HG02610 (cell line): ENCODE results near the gene AKIRIN2.
A peak's percentile ranks its signal among the peaks of the same experiment; 100 is the strongest.

ENCODE experiments used
- ATAC-seq: cut with Tn5 transposase; IDR thresholded peaks from one replicate; pipeline ENCODE4 v1.9.1; 2021; ENCODE audit warnings: mild to moderate bottlenecking, moderate library complexity; ENCODE audit not compliant: unreplicated experiment

AKIRIN2 gene

GRCh38 chr6:87656857-87657256 lies 45.2 kb downstream of the AKIRIN2 start:
- no peak for ATAC-seq

GRCh38 chr6:87655824-87656223 lies 46.2 kb downstream of the AKIRIN2 start:
- ATAC-seq = no peak

DNA sequence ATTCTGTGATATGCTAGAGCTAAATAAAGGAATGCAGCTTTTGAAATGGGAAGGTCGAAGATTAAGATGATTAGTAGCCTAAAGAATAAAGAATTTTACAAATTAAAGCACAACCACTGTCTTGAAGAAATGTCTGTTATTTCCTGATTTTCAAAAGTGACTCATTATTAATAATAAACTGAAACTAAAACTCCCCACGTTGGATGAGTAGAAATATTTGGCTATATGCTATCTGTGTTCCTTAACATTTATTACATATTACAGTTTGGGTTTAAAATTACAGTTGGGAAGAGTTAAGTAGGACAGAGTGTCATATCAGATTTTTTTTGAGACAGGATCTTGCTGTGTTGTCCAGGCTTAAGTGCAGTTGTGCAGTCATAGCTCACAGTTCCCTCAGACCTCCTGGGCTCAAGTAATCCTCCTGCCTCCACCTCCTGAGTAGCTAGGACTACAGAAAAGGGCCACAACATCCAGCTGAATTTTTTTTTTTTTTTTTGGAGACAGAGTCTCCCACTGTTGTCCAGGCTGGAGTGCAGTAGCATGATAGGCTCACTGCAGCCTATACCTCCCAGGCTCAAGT lies 47.1 kb downstream of the AKIRIN2 start:
- no peak for ATAC-seq

GRCh38 chr6:87654122-87654521 lies 47.9 kb downstream of the AKIRIN2 start:
- no peak for ATAC-seq

- peak; percentile 71 for ATAC-seq
Observed at GRCh38 chr6:87653074-87653962, 48.7 kb downstream of the AKIRIN2 start.

- ATAC-seq = peak; percentile 66
Observed at GRCh38 chr6:87645080-87645479, 57.0 kb downstream of the AKIRIN2 start.

DNA sequence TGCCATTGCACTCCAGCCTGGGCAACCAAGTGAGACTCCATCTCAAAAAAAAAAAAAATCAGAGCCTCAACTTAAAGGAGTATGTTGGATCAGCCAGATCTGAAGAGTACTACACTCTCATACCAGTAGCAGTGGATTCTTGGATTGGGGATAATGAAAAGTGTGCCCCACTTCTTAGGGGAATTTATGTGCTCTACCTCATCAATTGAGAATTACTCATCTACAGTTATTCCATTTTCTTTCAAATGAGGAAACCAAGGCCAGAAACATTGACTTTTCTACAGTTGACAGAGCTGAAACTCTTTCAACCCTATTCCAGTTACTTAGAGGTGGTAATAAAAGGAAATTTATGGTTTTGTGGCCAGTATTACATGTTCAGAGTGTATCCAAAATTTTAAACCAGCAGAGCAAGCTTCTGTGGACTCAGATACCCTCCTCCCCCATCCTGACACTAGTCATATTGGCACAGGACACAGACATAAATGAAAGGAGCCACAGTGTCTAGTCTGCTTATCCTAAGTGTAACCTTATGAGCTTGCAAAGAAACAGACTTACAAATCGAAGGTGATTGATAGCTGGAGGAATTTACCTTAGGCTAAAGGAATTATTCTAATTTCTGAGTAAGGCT lies 60.9 kb downstream of the AKIRIN2 start:
- ATAC-seq = no peak

DNA sequence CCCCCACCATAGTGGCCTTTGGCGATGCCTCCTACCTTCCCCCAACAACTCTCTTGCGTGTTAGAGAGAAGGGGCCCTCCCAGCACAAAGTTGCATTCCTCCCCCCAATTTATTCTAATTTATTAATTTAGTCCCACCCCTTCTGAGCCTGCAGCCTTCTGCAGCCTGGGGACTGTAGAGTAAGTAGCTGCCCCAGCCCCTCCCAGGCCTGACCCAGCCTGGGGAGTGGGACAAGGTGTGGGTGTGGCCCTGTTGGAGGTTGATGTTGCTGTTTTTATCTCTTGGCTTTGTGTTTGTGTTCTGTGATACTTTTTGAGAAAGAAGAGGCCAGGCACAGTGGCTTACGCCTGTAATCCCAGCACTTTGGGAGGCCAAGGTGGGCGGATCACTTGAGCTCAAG lies 62.7 kb downstream of the AKIRIN2 start:
- no peak for ATAC-seq

DNA sequence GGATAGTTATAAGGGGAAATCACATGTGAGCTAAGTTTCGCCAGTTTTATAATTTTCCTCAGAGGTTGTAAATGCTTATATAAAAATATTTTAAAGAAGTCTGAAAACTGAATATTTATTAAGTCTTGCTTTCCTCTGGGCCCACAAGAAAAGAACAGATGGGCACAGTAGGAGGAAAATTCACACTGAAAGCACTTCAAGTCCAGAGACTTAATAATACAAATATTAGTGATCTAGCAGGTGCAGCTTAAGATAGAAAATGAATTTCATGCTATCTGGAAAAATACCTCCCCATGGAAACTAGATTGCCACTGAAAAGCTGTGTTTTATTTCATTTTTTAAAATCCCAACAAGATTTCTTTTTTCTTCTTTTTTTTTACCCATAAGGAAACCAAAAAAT lies 64.9 kb downstream of the AKIRIN2 start:
- ATAC-seq = no peak

- ATAC-seq = no peak
Observed at GRCh38 chr6:87636315-87636714, 65.7 kb downstream of the AKIRIN2 start.

DNA sequence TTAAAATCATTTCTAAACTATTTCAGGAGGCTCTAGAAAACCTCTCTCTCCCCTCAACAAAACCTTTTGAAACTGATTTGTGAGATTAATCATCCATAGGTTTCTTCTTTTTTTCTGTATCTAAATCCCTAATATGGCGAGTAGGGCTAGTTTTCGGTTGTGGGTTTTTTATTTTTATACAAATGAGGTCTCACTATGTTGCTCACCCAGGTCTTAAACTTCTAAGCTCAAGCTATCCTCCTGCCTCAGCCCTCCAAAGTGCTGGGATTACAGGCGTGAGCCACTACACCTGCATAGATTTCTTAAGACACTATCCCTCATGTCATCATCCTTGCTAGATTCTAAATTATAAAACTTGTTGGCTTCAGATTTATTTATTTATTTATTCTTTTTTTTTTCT lies 68.2 kb downstream of the AKIRIN2 start:
- no peak for ATAC-seq

GRCh38 chr6:87630746-87631145 lies 71.3 kb downstream of the AKIRIN2 start:
- ATAC-seq = no peak

- no peak for ATAC-seq
Observed at GRCh38 chr6:87628881-87629280, 73.2 kb downstream of the AKIRIN2 start.

GRCh38 chr6:87628424-87628823 lies 73.6 kb downstream of the AKIRIN2 start:
- no peak for ATAC-seq
